Vagina (tissue), 2 donors: ENCODE data around the gene TUBA3E.
"Not testable (repeated sequence)": the region's sequence is repeated elsewhere in the genome, so short reads cannot be mapped to it uniquely, and the experiment has no call there.

Experiments
- CTCF ChIP-seq, 3 experiments: fragments of 450-650 bp in 2 of 3; fragments of 200-600 bp in 1 of 3; sonication (generic) in 1 of 3; IDR thresholded peaks; one replicate each; pipeline ENCODE4 v1.5.1; 2017 to 2019; ENCODE audit warnings: antibody characterized with exemption in 3 of 3, mild to moderate bottlenecking in 2 of 3, moderate library complexity in 2 of 3
- POLR2A ChIP-seq, 2 donors: fragments of 450-650 bp; IDR thresholded peaks; one replicate each; pipeline ENCODE4 v1.6.1; 2017; ENCODE audit warnings: antibody characterized with exemption in 2 of 2, mild to moderate bottlenecking in 2 of 2, moderate library complexity in 2 of 2

DNA sequence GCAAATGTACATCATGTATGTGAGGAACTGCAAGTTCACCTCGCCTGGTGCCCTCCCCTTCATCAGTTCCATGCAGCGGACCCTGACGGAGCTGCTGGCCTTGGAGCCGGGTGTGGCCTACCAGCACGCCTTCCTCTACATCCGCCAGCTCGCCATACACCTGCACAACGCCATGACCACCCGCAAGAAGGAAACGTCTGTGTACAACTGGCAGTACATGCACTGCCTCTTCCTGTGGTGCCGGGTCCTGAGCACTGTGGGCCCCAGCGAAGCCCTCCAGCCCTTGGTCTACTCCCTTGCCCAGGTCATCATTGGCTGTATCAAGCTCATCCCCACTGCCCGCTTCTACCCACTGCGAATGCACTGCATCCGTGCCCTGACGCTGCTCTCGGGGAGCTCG is 32.1 kb upstream of the TUBA3E start:
- TF ChIP-seq CTCF, POLR2A (IDR thresholded peaks at IDR 0.05): not testable (repeated sequence)
